Colonic mucosa (tissue), 4 donors: Measurements from ENCODE around the gene TNFSF13. TPM values are rescaled to one million over a fixed set of nuclear protein-coding genes. Genes with fewer than 3 reads are reported as not detected.

Source experiments
- DNase-seq: peaks from one replicate; pipeline ENCODE4 v3.0.0-alpha.2; 2020
- H3K27ac ChIP-seq: fragments of 200-600 bp; one replicate; pipeline ENCODE4 v1.8.0; 2021
- H3K27me3 ChIP-seq: fragments of 200-600 bp; one replicate; pipeline ENCODE4 v1.8.0; 2021
- H3K36me3 ChIP-seq: fragments of 200-600 bp; one replicate; pipeline ENCODE4 v1.8.0; 2021
- H3K4me1 ChIP-seq: fragments of 200-600 bp; one replicate; pipeline ENCODE4 v1.8.0; 2021; ENCODE audit warnings: mild to moderate bottlenecking
- H3K4me3 ChIP-seq: fragments of 200-600 bp; one replicate; pipeline ENCODE4 v1.8.0; 2021
- H3K9ac ChIP-seq, 2 donors: one replicate each; pipeline ENCODE4 v1.7.0; 2013; ENCODE audit warnings: control low read depth in 2 of 2, low read depth in 2 of 2, low read length in 2 of 2
- H3K9me3 ChIP-seq: fragments of 200-600 bp; one replicate; pipeline ENCODE4 v1.8.0; 2021
- CTCF ChIP-seq: fragments of 200-600 bp; IDR thresholded peaks from one replicate; pipeline ENCODE4 v1.8.0; 2022; ENCODE audit warnings: antibody characterized with exemption, mild to moderate bottlenecking
- intact Hi-C: fragments of 100-400 bp; cut with DNase I; formaldehyde crosslinking; loops from one replicate; pipeline ENCODE4 v1.14.1; 2022
- total RNA-seq, 2 donors: library from RNA; stranded (reverse); fragmentation: NEBNext Ultra II Directional in 1 of 2; extraction: Animal tissue kit (Norgen Biotek cat#: 25700) in 1 of 2; gene quantifications; one replicate each; pipeline ENCODE4 v1.2.1, GENCODE V29; 2021
- donor health status: healthy.
- donor health status: DM: no; HTN: no; CAD: no.
- donor health status: DM: no; HTN: no; CAD: no.

Gene TNFSF13
- total RNA-seq, 2 donors from 2014 or later: 67.5 to 125 TPM

- H3K4me3 ChIP-seq: no peak overlapping the region
- no peaks in the 10 kb centered on the region for H3K9me3 ChIP-seq
- H3K4me1 ChIP-seq: peaks cover 12% of the 10 kb centered on the region
- no peak for TF ChIP-seq CTCF
- H3K27ac ChIP-seq: no peak overlapping the region
- peaks cover 29% of the 10 kb centered on the region for H3K36me3 ChIP-seq
- no peak for DNase-seq
- H3K9ac ChIP-seq: no peak overlapping the region
- no peaks in the 10 kb centered on the region for H3K27me3 ChIP-seq
- intact Hi-C loops: no loop called here
Measured at GRCh38 chr17:7576432-7576937, 17.9 kb downstream of the TNFSF13 start.

- Histone ChIP-seq H3K9me3 (no peaks in the 10 kb centered on the region), H3K4me3 (no peak overlapping the region), H3K4me1 (peaks cover 12% of the 10 kb centered on the region), H3K27me3 (no peaks in the 10 kb centered on the region), H3K27ac (peak overlapping the region; percentile 78), H3K9ac (no peak overlapping the region), H3K36me3 (peaks cover 29% of the 10 kb centered on the region)
- TF ChIP-seq CTCF: no peak
- no peak for DNase-seq
- intact Hi-C loops: no loop called here
Measured at GRCh38 chr17:7577327-7578199, 19.0 kb downstream of the TNFSF13 start.

GRCh38 chr17:7579001-7579833 is 20.7 kb downstream of the TNFSF13 start, which contains the start of gene CD68:
CD68 (plus strand) TSS chr17:7579638; CDS start chr17:7579678, 40 bp downstream.
- peak within 1 kb of the TSS; percentile 78 for H3K27ac ChIP-seq
- no peak for TF ChIP-seq CTCF
- peaks cover 15% of the 10 kb centered on the region for H3K4me1 ChIP-seq
- intact Hi-C loops: no loop called here
- H3K9me3 ChIP-seq: no peaks in the 10 kb centered on the region
- H3K9ac ChIP-seq: peak within 1 kb of the TSS; percentile 48 to 85
- H3K4me3 ChIP-seq: peak within 1 kb of the TSS; percentile 15
- DNase-seq: peak; percentile 80
- H3K36me3 ChIP-seq: peaks cover 29% of the 10 kb centered on the region
- H3K27me3 ChIP-seq: no peaks in the 10 kb centered on the region

- peaks cover 24% of the 10 kb centered on the region for H3K36me3 ChIP-seq
- DNase-seq: no peak
Measured at GRCh38 chr17:7579834-7580603, 21.5 kb downstream of the TNFSF13 start.

More at GRCh38 chr17:7579834-7580603, 21.5 kb downstream of the TNFSF13 start:
- intact Hi-C loops: loop anchor here (10.0 kb wide), 1 partner anchor 145 kb away; the partner anchor contains the start of genes FGF11 and TMEM102
- Histone ChIP-seq H3K27ac (peak overlapping the region; percentile 78), H3K9ac (peak overlapping the region; percentile 48 to 85), H3K9me3 (no peaks in the 10 kb centered on the region), H3K4me3 (peak overlapping the region; percentile 15), H3K27me3 (no peaks in the 10 kb centered on the region), H3K4me1 (peaks cover 10% of the 10 kb centered on the region)
- no peak for TF ChIP-seq CTCF
